Peyer's patch (tissue), 4 donors: ENCODE results near the gene MRPL42. TPM values are rescaled to one million over a fixed set of nuclear protein-coding genes. Genes with fewer than 3 reads are reported as not detected.

Experiments
- DNase-seq, 3 donors: peaks; one replicate each; pipeline ENCODE4 v3.0.0-alpha.2; 2017 to 2019
- H3K27ac ChIP-seq, 4 donors: fragments of 200-600 bp; sonication (generic); one replicate each; pipeline ENCODE4 v1.5.1; 2016 to 2019
- H3K27me3 ChIP-seq, 2 donors: fragments of 200-600 bp; sonication (generic); one replicate each; pipeline ENCODE4 v1.5.1; 2019
- H3K36me3 ChIP-seq, 3 donors: fragments of 200-600 bp; sonication (generic); one replicate each; pipeline ENCODE4 v1.5.1; 2016 to 2019
- H3K4me1 ChIP-seq, 4 donors: fragments of 200-600 bp; sonication (generic); one replicate each; pipeline ENCODE4 v1.5.1; 2016 to 2019
- H3K4me3 ChIP-seq, 4 donors: fragments of 200-600 bp; sonication (generic); 1 replicate in 3 of 4; 2 replicates in 1 of 4; pipeline ENCODE4 v1.5.1; 2016 to 2019; ENCODE audit warnings: mild to moderate bottlenecking in 1 of 4
- H3K9me3 ChIP-seq, 4 donors: fragments of 200-600 bp; sonication (generic); one replicate each; pipeline ENCODE4 v1.5.1; 2016 to 2019; ENCODE audit warnings: mild to moderate bottlenecking in 1 of 4
- CTCF ChIP-seq, 6 experiments: fragments of 450-650 bp in 4 of 6; fragments of 200-600 bp in 2 of 6; sonication (generic) in 1 of 6; IDR thresholded peaks; one replicate each; pipeline ENCODE4 v1.5.1; 2017 to 2019; ENCODE audit warnings: antibody characterized with exemption in 6 of 6, mild to moderate bottlenecking in 3 of 6, moderate library complexity in 1 of 6
- POLR2A ChIP-seq, 2 donors: fragments of 450-650 bp; IDR thresholded peaks; one replicate each; pipeline ENCODE4 v1.5.1; 2017; ENCODE audit warnings: antibody characterized with exemption in 2 of 2, mild to moderate bottlenecking in 2 of 2, moderate library complexity in 2 of 2
- total RNA-seq, 4 donors: library from RNA; depleted of rRNA; stranded (reverse); fragments of >200 nt; gene quantifications; one replicate each; pipeline ENCODE4 v1.1.0, GENCODE V29; 2016

Gene MRPL42
- total RNA-seq, 4 donors from 2014 or later = 19.7 to 67.7 (median 37.5) TPM

- TF ChIP-seq CTCF (IDR thresholded peaks at IDR 0.05) = no peak
- no peak for TF ChIP-seq POLR2A (IDR thresholded peaks at IDR 0.05)
- H3K9me3 ChIP-seq = no peaks in the 10 kb centered on the region
- H3K4me3 ChIP-seq = no peak overlapping the region
- no peaks in the 10 kb centered on the region for H3K4me1 ChIP-seq
- no peak for DNase-seq
- no peak overlapping the region for H3K27ac ChIP-seq
- no peaks in the 10 kb centered on the region for H3K36me3 ChIP-seq
- no peaks in the 10 kb centered on the region for H3K27me3 ChIP-seq
Observed at GRCh38 chr12:93507165-93507564, 39.9 kb downstream of the MRPL42 start.

- H3K27me3 ChIP-seq = no peaks in the 10 kb centered on the region
- H3K27ac ChIP-seq = no peak overlapping the region
- no peak overlapping the region for H3K4me3 ChIP-seq
- DNase-seq = no peak
- no peaks in the 10 kb centered on the region for H3K4me1 ChIP-seq
- no peaks in the 10 kb centered on the region for H3K36me3 ChIP-seq
- TF ChIP-seq POLR2A (IDR thresholded peaks at IDR 0.05) (no peak), CTCF (IDR thresholded peaks at IDR 0.05) (no peak)
- H3K9me3 ChIP-seq = no peaks in the 10 kb centered on the region
Observed at GRCh38 chr12:93509506-93509905, 42.2 kb downstream of the MRPL42 start.

- Histone ChIP-seq H3K4me1 (no peaks in the 10 kb centered on the region), H3K9me3 (no peaks in the 10 kb centered on the region), H3K36me3 (no peaks in the 10 kb centered on the region), H3K27ac (no peak overlapping the region), H3K27me3 (no peaks in the 10 kb centered on the region), H3K4me3 (no peak overlapping the region)
- no peak for DNase-seq
- TF ChIP-seq POLR2A (IDR thresholded peaks at IDR 0.05) (no peak), CTCF (IDR thresholded peaks at IDR 0.05) (no peak)
Observed at GRCh38 chr12:93514853-93515252, 47.5 kb downstream of the MRPL42 start.

- no peak for DNase-seq
- no peak overlapping the region for H3K27ac ChIP-seq
- H3K4me3 ChIP-seq = no peak overlapping the region
- TF ChIP-seq CTCF (IDR thresholded peaks at IDR 0.05) = no peak
- TF ChIP-seq POLR2A (IDR thresholded peaks at IDR 0.05) = no peak
- H3K27me3 ChIP-seq = no peaks in the 10 kb centered on the region
- no peaks in the 10 kb centered on the region for H3K9me3 ChIP-seq
- no peaks in the 10 kb centered on the region for H3K4me1 ChIP-seq
- no peaks in the 10 kb centered on the region for H3K36me3 ChIP-seq
Observed at GRCh38 chr12:93518725-93519124, 51.4 kb downstream of the MRPL42 start.

- no peaks in the 10 kb centered on the region for H3K9me3 ChIP-seq
- no peaks in the 10 kb centered on the region for H3K36me3 ChIP-seq
- DNase-seq = no peak
- H3K4me1 ChIP-seq = no peaks in the 10 kb centered on the region
- no peak overlapping the region for H3K27ac ChIP-seq
- H3K27me3 ChIP-seq = no peaks in the 10 kb centered on the region
- no peak for TF ChIP-seq CTCF (IDR thresholded peaks at IDR 0.05)
- no peak for TF ChIP-seq POLR2A (IDR thresholded peaks at IDR 0.05)
- H3K4me3 ChIP-seq = no peak overlapping the region
Observed at GRCh38 chr12:93519859-93520258, 52.5 kb downstream of the MRPL42 start.

- no peaks in the 10 kb centered on the region for H3K36me3 ChIP-seq
- H3K9me3 ChIP-seq = no peaks in the 10 kb centered on the region
- no peak for DNase-seq
- no peak overlapping the region for H3K27ac ChIP-seq
- no peaks in the 10 kb centered on the region for H3K4me1 ChIP-seq
- no peaks in the 10 kb centered on the region for H3K27me3 ChIP-seq
- no peak for TF ChIP-seq CTCF (IDR thresholded peaks at IDR 0.05)
- TF ChIP-seq POLR2A (IDR thresholded peaks at IDR 0.05) = no peak
- no peak overlapping the region for H3K4me3 ChIP-seq
Observed at GRCh38 chr12:93520454-93520853, 53.1 kb downstream of the MRPL42 start.
